Myocyte (in vitro differentiated cells): Measurements from ENCODE around the gene MYBPHL. TPM values are rescaled to one million over a fixed set of nuclear protein-coding genes. Genes with fewer than 3 reads are reported as not detected.
"Not testable (repeated sequence)": the region's sequence is repeated elsewhere in the genome, so short reads cannot be mapped to it uniquely, and the experiment has no call there.

ENCODE experiments used
- DNase-seq: peaks from one replicate; pipeline ENCODE4 v3.0.0-alpha.2; 2012; ENCODE audit warnings: low read depth
- total RNA-seq: library from RNA; depleted of rRNA; stranded (reverse); fragments of >200 nt; gene quantifications from 2 replicates; pipeline ENCODE4 v1.2.3, GENCODE V29; 2014

The MYBPHL gene
- total RNA-seq, 1 donor from 2014 or later = not detected

- peak; percentile 63 for DNase-seq
Observed at GRCh38 chr1:109307274-109308021, 637 bp upstream of the MYBPHL start.

GRCh38 chr1:109305991-109306390 is 820 bp downstream of the MYBPHL start:
- not testable (repeated sequence) for DNase-seq

GRCh38 chr1:109304226-109304920 is 2.4 kb downstream of the MYBPHL start:
- no peak for DNase-seq

GRCh38 chr1:109301874-109302273 is 4.9 kb downstream of the MYBPHL start:
- DNase-seq = no peak

GRCh38 chr1:109300650-109301151 is 6.1 kb downstream of the MYBPHL start:
- no peak for DNase-seq

- DNase-seq = peak; percentile 95
Observed at GRCh38 chr1:109299558-109300343, 7.1 kb downstream of the MYBPHL start.

- DNase-seq = peak; percentile 87
Observed at GRCh38 chr1:109298666-109299557, 7.9 kb downstream of the MYBPHL start.

- no peak for DNase-seq
Observed at GRCh38 chr1:109296782-109297181, 10.0 kb downstream of the MYBPHL start.

GRCh38 chr1:109295712-109296415 is 10.9 kb downstream of the MYBPHL start:
- DNase-seq = peak; percentile 46

- DNase-seq = no peak
Observed at GRCh38 chr1:109294481-109294880, 12.3 kb downstream of the MYBPHL start.

GRCh38 chr1:109293026-109293425 is 13.8 kb downstream of the MYBPHL start:
- DNase-seq = no peak

GRCh38 chr1:109292364-109292763 is 14.4 kb downstream of the MYBPHL start:
- no peak for DNase-seq

- DNase-seq = no peak
Observed at GRCh38 chr1:109290998-109291397, 15.8 kb downstream of the MYBPHL start.

GRCh38 chr1:109290137-109290536 is 16.7 kb downstream of the MYBPHL start:
- DNase-seq = no peak

- not testable (repeated sequence) for DNase-seq
Observed at GRCh38 chr1:109286762-109287161, 20.0 kb downstream of the MYBPHL start.

GRCh38 chr1:109283748-109284600 is 22.8 kb downstream of the MYBPHL start:
- no peak for DNase-seq

- peak; percentile 97 for DNase-seq
Observed at GRCh38 chr1:109282952-109283747, 23.7 kb downstream of the MYBPHL start, which contains the start of gene PSRC1. TSS of gene PSRC1 (minus strand) at chr1:109283145.

- DNase-seq = no peak
Observed at GRCh38 chr1:109282497-109282951, 24.3 kb downstream of the MYBPHL start.
